RWPE2 (cell line): ENCODE results near the gene HYDIN.
"Not testable (repeated sequence)": the region's sequence is repeated elsewhere in the genome, so short reads cannot be mapped to it uniquely, and the experiment has no call there.

Experiments used
- ATAC-seq: fragments of 200-7000 bp; cut with Tn5 transposase; 3 replicates; pipeline ENCODE4 v1.9.1; 2021; ENCODE audit warnings: low read depth
- DNase-seq: peaks from one replicate; pipeline ENCODE4 v3.0.0-alpha.2; 2020; ENCODE audit warnings: low spot score
- H3K27ac ChIP-seq: fragments of 450-650 bp; 2 replicates; pipeline ENCODE4 v1.5.1; 2017; ENCODE audit warnings: mild to moderate bottlenecking; ENCODE audit not compliant: poor library complexity, severe bottlenecking
- H3K27me3 ChIP-seq: fragments of 250-450 bp; sonication (Bioruptor Pico); 2 replicates; pipeline ENCODE4 v1.5.1; 2021; ENCODE audit warnings: mild to moderate bottlenecking, moderate library complexity; ENCODE audit not compliant: insufficient read depth, poor library complexity, severe bottlenecking
- H3K36me3 ChIP-seq: fragments of 250-450 bp; sonication (Bioruptor Pico); 2 replicates; pipeline ENCODE4 v1.5.1; 2020; ENCODE audit warnings: low read depth, mild to moderate bottlenecking, moderate library complexity
- H3K4me1 ChIP-seq: fragments of 250-450 bp; sonication (Bioruptor Pico); 2 replicates; pipeline ENCODE4 v1.5.1; 2021; ENCODE audit warnings: mild to moderate bottlenecking, moderate library complexity; ENCODE audit not compliant: insufficient read depth, poor library complexity, severe bottlenecking
- H3K4me3 ChIP-seq: fragments of 250-450 bp; sonication (Bioruptor Pico); 2 replicates; pipeline ENCODE4 v1.5.1; 2021; ENCODE audit warnings: mild to moderate bottlenecking, moderate library complexity; ENCODE audit not compliant: severe bottlenecking
- H3K9me3 ChIP-seq: fragments of 250-450 bp; sonication (Bioruptor Pico); 2 replicates; pipeline ENCODE4 v1.5.1; 2021; ENCODE audit warnings: mild to moderate bottlenecking, moderate library complexity; ENCODE audit not compliant: severe bottlenecking
- TF ChIP-seq, protein P1 (sequence below): fragments of 450-650 bp; IDR thresholded peaks from one replicate; pipeline ENCODE4 v1.5.1; 2017; ENCODE audit warnings: mild to moderate bottlenecking, moderate library complexity; ENCODE audit not compliant: poor library complexity, severe bottlenecking

HYDIN gene

GRCh38 chr16:71185347-71185746 lies 45.2 kb downstream of the HYDIN start:
- Histone ChIP-seq H3K27me3 (peaks cover 15% of the 10 kb centered on the region), H3K36me3 (no peaks in the 10 kb centered on the region), H3K4me3 (no peak overlapping the region), H3K4me1 (no peaks in the 10 kb centered on the region), H3K9me3 (peaks cover 3% of the 10 kb centered on the region), H3K27ac (no peak overlapping the region)
- DNase-seq (no peak), ATAC-seq (no peak)
- TF ChIP-seq, protein P1, sequence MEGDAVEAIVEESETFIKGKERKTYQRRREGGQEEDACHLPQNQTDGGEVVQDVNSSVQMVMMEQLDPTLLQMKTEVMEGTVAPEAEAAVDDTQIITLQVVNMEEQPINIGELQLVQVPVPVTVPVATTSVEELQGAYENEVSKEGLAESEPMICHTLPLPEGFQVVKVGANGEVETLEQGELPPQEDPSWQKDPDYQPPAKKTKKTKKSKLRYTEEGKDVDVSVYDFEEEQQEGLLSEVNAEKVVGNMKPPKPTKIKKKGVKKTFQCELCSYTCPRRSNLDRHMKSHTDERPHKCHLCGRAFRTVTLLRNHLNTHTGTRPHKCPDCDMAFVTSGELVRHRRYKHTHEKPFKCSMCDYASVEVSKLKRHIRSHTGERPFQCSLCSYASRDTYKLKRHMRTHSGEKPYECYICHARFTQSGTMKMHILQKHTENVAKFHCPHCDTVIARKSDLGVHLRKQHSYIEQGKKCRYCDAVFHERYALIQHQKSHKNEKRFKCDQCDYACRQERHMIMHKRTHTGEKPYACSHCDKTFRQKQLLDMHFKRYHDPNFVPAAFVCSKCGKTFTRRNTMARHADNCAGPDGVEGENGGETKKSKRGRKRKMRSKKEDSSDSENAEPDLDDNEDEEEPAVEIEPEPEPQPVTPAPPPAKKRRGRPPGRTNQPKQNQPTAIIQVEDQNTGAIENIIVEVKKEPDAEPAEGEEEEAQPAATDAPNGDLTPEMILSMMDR: no peak

DNA sequence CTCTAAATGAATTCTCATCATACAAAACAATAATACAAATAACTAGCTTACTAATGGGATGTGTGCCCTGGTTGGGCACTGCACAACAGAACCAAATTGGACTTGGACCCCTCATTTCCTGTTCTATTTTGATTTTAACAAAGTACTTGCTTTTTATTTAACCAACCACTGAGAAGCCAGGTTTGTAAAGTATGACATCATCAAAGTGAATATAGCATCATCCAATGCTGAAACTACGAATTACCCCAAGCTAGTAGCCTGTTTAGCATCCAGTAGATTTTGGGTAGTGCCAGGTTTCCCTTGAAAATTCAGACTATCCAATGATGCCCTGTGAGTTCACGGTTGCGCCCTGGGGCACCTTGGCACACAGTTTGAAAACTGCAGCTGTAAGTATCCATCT lies 51.0 kb downstream of the HYDIN start:
- ATAC-seq (no peak), DNase-seq (no peak)
- TF ChIP-seq, protein P1: no peak
- Histone ChIP-seq H3K27ac (no peak overlapping the region), H3K4me3 (no peak overlapping the region), H3K36me3 (no peaks in the 10 kb centered on the region), H3K9me3 (peaks cover 3% of the 10 kb centered on the region), H3K27me3 (peaks cover 8% of the 10 kb centered on the region), H3K4me1 (no peaks in the 10 kb centered on the region)

DNA sequence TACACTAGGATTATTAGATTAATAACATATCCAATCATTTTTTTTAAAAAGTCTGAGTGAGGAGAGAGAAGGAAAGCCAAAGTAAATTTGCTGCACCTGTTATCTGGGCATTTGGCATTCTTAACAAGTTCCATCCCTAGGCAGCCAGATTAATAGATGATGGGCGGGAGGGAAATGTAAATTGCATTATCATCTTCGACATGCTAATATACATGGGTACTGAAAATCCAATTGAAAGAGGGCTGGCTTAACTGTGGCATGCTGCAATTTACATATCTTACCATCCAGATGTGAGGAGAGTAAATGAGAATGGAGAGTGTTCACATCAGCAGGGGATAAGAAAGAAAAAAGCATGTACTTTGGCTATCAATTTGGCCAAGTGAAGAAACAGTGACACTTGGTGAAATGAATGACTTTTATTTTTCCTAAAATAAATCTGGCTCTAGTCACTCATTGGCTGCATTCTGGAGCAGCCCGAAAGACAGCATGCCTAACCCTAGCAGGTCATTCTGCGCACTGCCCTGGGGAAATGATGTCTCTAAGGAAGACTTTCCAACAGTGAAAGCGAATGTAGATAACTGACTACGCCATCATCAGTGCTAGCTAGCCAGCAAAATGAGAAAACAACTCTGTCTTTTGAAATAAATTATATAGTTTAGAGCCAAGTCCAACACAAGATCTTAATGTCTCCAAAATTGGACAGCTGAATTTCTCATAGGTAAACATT lies 57.9 kb downstream of the HYDIN start:
- no peak overlapping the region for H3K27ac ChIP-seq
- DNase-seq (no peak), ATAC-seq (no peak)
- TF ChIP-seq, protein P1: no peak
- H3K4me1 ChIP-seq: no peaks in the 10 kb centered on the region
- no peaks in the 10 kb centered on the region for H3K27me3 ChIP-seq
- H3K36me3 ChIP-seq: no peaks in the 10 kb centered on the region
- H3K9me3 ChIP-seq: no peaks in the 10 kb centered on the region
- no peak overlapping the region for H3K4me3 ChIP-seq

- ATAC-seq: not testable (repeated sequence)
Measured at GRCh38 chr16:71161007-71161406, 69.5 kb downstream of the HYDIN start.

GRCh38 chr16:71157278-71157677 lies 73.2 kb downstream of the HYDIN start:
- not testable (repeated sequence) for ATAC-seq, DNase-seq, H3K4me3 ChIP-seq, H3K27ac ChIP-seq, H3K9me3 ChIP-seq, H3K36me3 ChIP-seq, H3K27me3 ChIP-seq, H3K4me1 ChIP-seq

More at GRCh38 chr16:71161007-71161406, 69.5 kb downstream of the HYDIN start:
- H3K27ac ChIP-seq, H3K36me3 ChIP-seq, H3K4me3 ChIP-seq, H3K27me3 ChIP-seq, H3K4me1 ChIP-seq, H3K9me3 ChIP-seq, DNase-seq: not testable (repeated sequence)

DNA sequence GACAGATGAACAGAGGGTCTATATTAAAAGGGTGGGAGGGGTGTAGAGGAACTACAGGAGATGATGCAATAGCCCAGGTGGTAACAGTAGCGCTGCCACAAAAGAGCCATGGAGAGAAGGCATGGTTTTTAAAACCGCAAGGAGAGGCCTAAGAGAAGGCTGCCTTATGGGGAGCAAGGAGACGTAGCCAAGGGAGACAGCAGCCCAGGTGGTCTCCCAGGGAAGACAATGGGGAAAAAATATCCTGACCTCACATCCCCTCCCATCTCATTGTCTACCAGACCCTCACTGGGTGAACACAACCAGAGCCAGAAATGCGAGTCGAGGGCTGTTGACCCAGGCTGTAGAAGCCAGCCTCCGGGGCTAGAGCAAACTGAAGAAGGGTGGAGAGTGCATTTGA lies 77.2 kb downstream of the HYDIN start:
- DNase-seq, H3K27ac ChIP-seq, H3K27me3 ChIP-seq, H3K4me1 ChIP-seq, H3K36me3 ChIP-seq, H3K9me3 ChIP-seq, ATAC-seq, H3K4me3 ChIP-seq: not testable (repeated sequence)

DNA sequence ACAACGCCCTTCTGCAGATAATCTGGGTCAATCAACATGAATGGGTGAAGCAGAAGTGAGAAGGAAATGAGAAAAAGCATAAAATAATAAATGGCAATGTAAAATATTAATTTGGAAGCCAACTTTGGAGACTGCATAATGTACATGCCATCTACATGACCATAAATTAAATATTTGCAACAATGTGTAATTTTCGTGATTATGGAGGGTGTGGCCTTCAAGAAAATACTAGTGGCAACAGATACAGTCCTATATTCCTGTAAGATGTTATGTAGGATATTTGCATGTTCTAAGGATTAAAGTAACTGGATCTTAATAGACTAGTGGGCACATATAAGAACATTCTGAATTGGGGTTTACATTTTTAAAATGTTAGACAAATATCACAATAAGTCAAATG lies 78.9 kb downstream of the HYDIN start:
- not testable (repeated sequence) for H3K27ac ChIP-seq, H3K4me1 ChIP-seq, DNase-seq, H3K27me3 ChIP-seq, H3K4me3 ChIP-seq, H3K36me3 ChIP-seq, H3K9me3 ChIP-seq, ATAC-seq

DNA sequence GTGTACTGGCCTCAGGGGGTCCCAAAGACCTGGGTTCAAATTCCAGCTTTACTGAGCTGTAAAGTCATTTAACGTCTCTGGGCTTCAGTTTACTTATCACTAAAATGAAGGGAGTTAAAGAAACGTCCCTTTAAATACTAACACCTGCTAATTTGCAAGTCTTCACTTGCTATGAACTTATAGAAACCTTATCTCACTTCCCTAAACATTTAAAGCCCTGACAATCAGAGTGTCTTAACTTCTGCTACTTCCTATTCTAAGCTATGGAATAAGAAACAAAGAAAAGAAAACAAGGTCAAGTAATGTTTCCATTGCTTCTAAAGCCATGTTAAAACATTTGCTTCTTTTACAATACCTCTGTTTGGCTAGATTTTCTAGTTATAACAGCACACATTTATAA lies 87.3 kb downstream of the HYDIN start:
- not testable (repeated sequence) for H3K9me3 ChIP-seq, H3K27ac ChIP-seq, ATAC-seq, DNase-seq, H3K4me3 ChIP-seq, H3K4me1 ChIP-seq, H3K27me3 ChIP-seq, H3K36me3 ChIP-seq

GRCh38 chr16:71110565-71110964 lies 120.0 kb downstream of the HYDIN start:
- not testable (repeated sequence) for DNase-seq, H3K4me1 ChIP-seq, ATAC-seq, H3K4me3 ChIP-seq, H3K36me3 ChIP-seq, H3K27ac ChIP-seq, H3K9me3 ChIP-seq, H3K27me3 ChIP-seq
